ENCODE measurements around the gene TDRD10. TPM values are rescaled to one million over a fixed set of nuclear protein-coding genes. Genes with fewer than 3 reads are reported as not detected.
A peak's percentile ranks its signal among the peaks of the same experiment; 100 is the strongest.

Gene TDRD10
- total RNA-seq (2012; rRNA removed), result not detected in 2 replicates
- polyA plus RNA-seq (2012; rRNA removed), result not detected in 2 replicates
- not detected in 2 replicates for polyA plus RNA-seq (2012; cell fraction: cytosol; rRNA removed)
- polyA plus RNA-seq (2012; cell fraction: nucleus; rRNA removed; ENCODE audit: low replicate concordance), result not detected in 2 replicates
- Bru-seq, nascent RNA, result not detected
- percentile 5 among the genes with signal in this experiment for BruChase-seq, experiment 1, labeled RNA remaining after a 6-hour chase
- BruChase-seq, experiment 2, labeled RNA remaining after a 2-hour chase, result percentile 9 among the genes with signal in this experiment
- long read RNA-seq, result 0 reads

GRCh38 chr1:154502066-154502743, at the start of gene TDRD10, which contains the start of gene SHE:
TSS of gene TDRD10 (plus strand) at chr1:154502219. CDS start at chr1:154506904, 4,685 bp downstream.
TSS of gene SHE (minus strand) at chr1:154502412. CDS start at chr1:154502026, 386 bp downstream.
- H3K4ac ChIP-seq (ENCODE audit: low read depth, low read length), result no peak within 1 kb of the TSS
- H3K4me1 ChIP-seq (ENCODE audit: control insufficient read depth, insufficient read depth, low read length), result peaks cover 2% of the 10 kb centered on the region; the same call in 1 of the 2 replicates
- dilution Hi-C loops (cut with HindIII; ENCODE audit: low sequenced_read_pairs, unreplicated experiment), result no loop called here
- H3K9me3 ChIP-seq (ENCODE audit: control insufficient read depth, insufficient read depth, low read length), result peaks cover 29% of the 10 kb centered on the region
- H3K56ac ChIP-seq (ENCODE audit: extremely low read depth, insufficient read depth, low read length), result no peak within 1 kb of the TSS
- no peaks in the 10 kb centered on the region for H3K9me1 ChIP-seq (ENCODE audit: insufficient read depth, low read length)
- no TSS peak for BruUV-seq (replicated peaks)
- no peak within 1 kb of the TSS for H3K23ac ChIP-seq (ENCODE audit: low read depth, low read length)
- no peak within 1 kb of the TSS for H3K27ac ChIP-seq (ENCODE audit: insufficient read depth, low read length)
- H3K4me3 ChIP-seq (ENCODE audit: insufficient read depth, low read depth, low read length), result peak within 1 kb of the TSS; percentile 2; the same call in 1 of the 2 replicates
- no peak within 1 kb of the TSS for H4K91ac ChIP-seq (ENCODE audit: insufficient read depth, low read depth, low read length)
- H2BK5ac ChIP-seq (ENCODE audit: low read depth, low read length, poor library complexity, severe bottlenecking), result no peak within 1 kb of the TSS
- CTCF ChIA-PET, result interaction anchor here (0.6 kb wide), 1 partner anchor 229 kb away, joined by 3 read pairs; no protein-coding TSS in a partner anchor
- H3K27me3 ChIP-seq (ENCODE audit: control insufficient read depth, insufficient read depth, low read length), result peaks cover 71% of the 10 kb centered on the region
- no peaks in the 10 kb centered on the region for H3K79me1 ChIP-seq (ENCODE audit: low read depth in 1 of 2, low read length in 2 of 2)
- no peak within 1 kb of the TSS for H2BK120ac ChIP-seq (ENCODE audit: low read depth, low read length)
- H4K5ac ChIP-seq (ENCODE audit: low read depth, low read length), result no peak within 1 kb of the TSS
- in situ Hi-C loops (cut with MboI; ENCODE audit: low sequenced_read_pairs), result no loop called here
- H4K20me1 ChIP-seq (ENCODE audit: insufficient read depth, low read length), result no peaks in the 10 kb centered on the region
- peak within 1 kb of the TSS; percentile 51 for H2AFZ ChIP-seq (replicated peaks; ENCODE audit: low read length, poor library complexity)
- H2BK15ac ChIP-seq (ENCODE audit: low read depth, low read length), result no peak within 1 kb of the TSS
- H2AK9ac ChIP-seq (replicated peaks; ENCODE audit: low read depth, low read length, poor library complexity), result peak within 1 kb of the TSS; percentile 37
- no peak within 1 kb of the TSS for H2BK20ac ChIP-seq (ENCODE audit: low read depth, low read length)
- no peak within 1 kb of the TSS for H3K18ac ChIP-seq (ENCODE audit: low read depth, low read length)
- intact Hi-C loops (cut with micrococcal nuclease), result no loop called here
- H3K4me2 ChIP-seq (ENCODE audit: low read depth, low read length), result no peak within 1 kb of the TSS; the same call in 1 of the 2 replicates
- 4% methylated on average over 49 of the region's 90 CpGs; no CpG with 5 or more reads in 1 of the 2 experiments for WGBS, 2 experiments (ENCODE audit: extremely low coverage in 2 of 2, insufficient read length in 1 of 2)
- peak; percentile 21; the same call in 1 of the 2 replicates for ATAC-seq (ENCODE audit: low read depth)
- no peaks in the 10 kb centered on the region for H3K36me3 ChIP-seq (ENCODE audit: control insufficient read depth, insufficient read depth, low read length)
- H4K8ac ChIP-seq (ENCODE audit: low read depth in 2 of 2, low read length in 2 of 2), result no peak within 1 kb of the TSS
- no peak for DNase-seq
- H3K14ac ChIP-seq (replicated peaks; ENCODE audit: low read depth, low read length), result no peak within 1 kb of the TSS
- no peak within 1 kb of the TSS for H3K9ac ChIP-seq (ENCODE audit: low read depth, low read length)
- POLR2A ChIA-PET (ENCODE audit: unreplicated experiment), result no interaction called here
- no peak within 1 kb of the TSS for H2AK5ac ChIP-seq (ENCODE audit: low read depth, low read length)
- TF ChIP-seq CEBPB (IDR thresholded peaks at IDR 0.05; ENCODE audit: low read depth, low read length), result no peak
- no peak for TF ChIP-seq BHLHE40 (IDR thresholded peaks at IDR 0.05; ENCODE audit: low read depth, low read length)
- TF ChIP-seq CHD1 (IDR thresholded peaks at IDR 0.05; ENCODE audit: low read depth, low read length), result no peak
- TF ChIP-seq MAZ (IDR thresholded peaks at IDR 0.05; ENCODE audit: borderline replicate concordance, low read depth, low read length), result no peak
- no peak for TF ChIP-seq FOS (IDR thresholded peaks at IDR 0.05; ENCODE audit: low read depth, low read length)
- TF ChIP-seq RFX5 (IDR thresholded peaks at IDR 0.05; ENCODE audit: low read depth, low read length), result no peak
- TF ChIP-seq ELK1 (IDR thresholded peaks at IDR 0.05; ENCODE audit: borderline replicate concordance, low read depth, low read length), result no peak
- no peak for TF ChIP-seq NFE2L2 (IDR thresholded peaks at IDR 0.05; ENCODE audit: low read depth, low read length)
- TF ChIP-seq MAFK (IDR thresholded peaks at IDR 0.05; ENCODE audit: low read depth, low read length), result no peak
- TF ChIP-seq USF2 (IDR thresholded peaks at IDR 0.05; ENCODE audit: low read depth, low read length), result no peak
- no peak for TF ChIP-seq RAD21 (IDR thresholded peaks at IDR 0.05; ENCODE audit: low read length)
- TF ChIP-seq RCOR1 (IDR thresholded peaks at IDR 0.05; ENCODE audit: insufficient replicate concordance, low read length), result no peak
- TF ChIP-seq CTCF (conservative IDR thresholded peaks at IDR 0.05; ENCODE audit: low read depth, low read length), result no peak
- TF ChIP-seq POLR2A (IDR thresholded peaks at IDR 0.05; ENCODE audit: low read depth, low read length), result no peak

Measured in IMR-90 (cell line).